GM12891 (cell line): ENCODE measurements around the gene IGF2.

Experiments used
- PAX5 ChIP-seq: IDR thresholded peaks from 2 replicates; pipeline ENCODE4 v1.6.1; 2011; ENCODE audit warnings: low read length, moderate library complexity, mild to moderate bottlenecking; ENCODE audit not compliant: insufficient read depth, severe bottlenecking
- POLR2A ChIP-seq: IDR thresholded peaks from 2 replicates; pipeline ENCODE4 v1.6.1; 2011; ENCODE audit warnings: low read depth, low read length, control low read depth

DNA sequence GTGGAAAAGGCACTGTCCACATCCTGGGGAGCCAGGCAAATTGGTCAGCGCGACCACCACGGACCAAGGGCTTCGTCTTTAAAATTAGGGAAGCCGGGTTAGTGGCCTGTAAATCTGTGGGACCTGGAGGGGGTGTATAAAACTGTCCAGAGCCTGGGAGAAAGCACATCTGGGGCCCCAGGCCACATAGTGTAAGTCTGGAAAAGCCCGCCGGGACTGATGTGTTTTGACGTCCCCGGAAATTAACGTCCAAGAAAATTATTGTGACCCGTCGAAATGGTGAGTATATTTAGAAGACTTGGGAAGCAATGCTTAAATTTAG, 4.2 kb upstream of the IGF2 start:
- TF ChIP-seq POLR2A (no peak), PAX5 (no peak)
